NCI-H2227 treated with DMSO at 0.1 percent for 48 hours (cell line): ENCODE results near the gene EFHD1.
"Not testable (repeated sequence)": the region's sequence is repeated elsewhere in the genome, so short reads cannot be mapped to it uniquely, and the experiment has no call there.

Experiments used
- DNase-seq: peaks from one replicate; lab custom pipeline; 2025; lab: John Stamatoyannopoulos, UW

Gene EFHD1

GRCh38 chr2:232652505-232652851 is 19.1 kb downstream of the EFHD1 start:
- DNase-seq: peak; percentile 67

GRCh38 chr2:232653441-232653840 is 20.0 kb downstream of the EFHD1 start:
- DNase-seq: no peak

GRCh38 chr2:232655392-232655791 is 22.0 kb downstream of the EFHD1 start:
- no peak for DNase-seq

GRCh38 chr2:232658217-232658785 is 24.9 kb downstream of the EFHD1 start:
- no peak for DNase-seq

- no peak for DNase-seq
These were observed 26.0 kb downstream of the EFHD1 start for GRCh38 chr2:232659359-232659758.

GRCh38 chr2:232662486-232663260 is 29.3 kb downstream of the EFHD1 start:
- no peak for DNase-seq

- DNase-seq: no peak
These were observed 32.8 kb downstream of the EFHD1 start for GRCh38 chr2:232666051-232666805.

GRCh38 chr2:232667989-232668583 is 34.7 kb downstream of the EFHD1 start:
- DNase-seq: no peak

GRCh38 chr2:232668805-232669444 is 35.5 kb downstream of the EFHD1 start:
- peak; percentile 13 for DNase-seq

GRCh38 chr2:232672588-232672987 is 39.2 kb downstream of the EFHD1 start:
- DNase-seq: no peak

- DNase-seq: no peak
These were observed 41.1 kb downstream of the EFHD1 start for GRCh38 chr2:232674491-232674890.

- DNase-seq: no peak
These were observed 42.0 kb downstream of the EFHD1 start for GRCh38 chr2:232675381-232675780.

- DNase-seq: no peak
These were observed 46.6 kb downstream of the EFHD1 start for GRCh38 chr2:232680006-232680405.

- no peak for DNase-seq
These were observed 48.1 kb downstream of the EFHD1 start for GRCh38 chr2:232681527-232681926.

- DNase-seq: no peak
These were observed 50.0 kb downstream of the EFHD1 start for GRCh38 chr2:232683368-232683767.

- DNase-seq: not testable (repeated sequence)
These were observed 52.0 kb downstream of the EFHD1 start for GRCh38 chr2:232685391-232685790.

GRCh38 chr2:232687382-232688160 is 54.2 kb downstream of the EFHD1 start:
- no peak for DNase-seq

GRCh38 chr2:232688201-232688600 is 54.8 kb downstream of the EFHD1 start:
- no peak for DNase-seq

GRCh38 chr2:232689152-232689910 is 55.9 kb downstream of the EFHD1 start:
- DNase-seq: no peak

- DNase-seq: not testable (repeated sequence)
These were observed 57.7 kb downstream of the EFHD1 start for GRCh38 chr2:232691117-232691516.

GRCh38 chr2:232693344-232693743 is 59.9 kb downstream of the EFHD1 start:
- no peak for DNase-seq
